ENCODE measurements around the gene RAB8A. TPM values are rescaled to one million over a fixed set of nuclear protein-coding genes. Genes with fewer than 3 reads are reported as not detected.
"Not testable (repeated sequence)": the region's sequence is repeated elsewhere in the genome, so short reads cannot be mapped to it uniquely, and the experiment has no call there.

The RAB8A gene
- total RNA-seq, 2 donors from 2014 or later = 67.7 to 86.0 TPM

GRCh38 chr19:16168465-16169081, 56.9 kb downstream of the RAB8A start:
- H3K9me3 ChIP-seq (ENCODE audit: control insufficient read depth, low read length) = no peaks in the 10 kb centered on the region
- Mint-ChIP-seq H3K36me3 (ENCODE audit: low read depth) (no peaks in the 10 kb centered on the region), H3K27me3 (ENCODE audit: insufficient read depth) (no peaks in the 10 kb centered on the region), H3K9me3 (no peaks in the 10 kb centered on the region), H3K4me3 (no peak overlapping the region), H3K27ac (no peak overlapping the region), H3K4me1 (no peaks in the 10 kb centered on the region)
- no peaks in the 10 kb centered on the region for H3K4me1 ChIP-seq (ENCODE audit: control insufficient read depth, insufficient read depth, low read length)
- 85 to 100% methylated on average over 1 to 2 of the region's 2 CpGs for WGBS, 2 experiments (ENCODE audit: insufficient coverage in 1 of 2, insufficient read length in 1 of 2)
- no peak for TF ChIP-seq CTCF (conservative IDR thresholded peaks at IDR 0.05)
- H3K27me3 ChIP-seq (ENCODE audit: control insufficient read depth, insufficient read depth, low read length, poor library complexity, severe bottlenecking) = no peaks in the 10 kb centered on the region
- H3K36me3 ChIP-seq (ENCODE audit: control insufficient read depth, insufficient read depth, low read length) = no peaks in the 10 kb centered on the region
- DNase-seq = no peak
- no peak overlapping the region for H3K9ac ChIP-seq (ENCODE audit: extremely low read depth, low read length, poor library complexity, severe bottlenecking)
- no peak overlapping the region for H3K27ac ChIP-seq (ENCODE audit: low read depth, low read length)
- H3K4me3 ChIP-seq (ENCODE audit: low read length) = no peak overlapping the region

GRCh38 chr19:16170134-16170533, 58.4 kb downstream of the RAB8A start:
- no peaks in the 10 kb centered on the region for H3K9me3 ChIP-seq (ENCODE audit: control insufficient read depth, low read length)
- Mint-ChIP-seq H3K4me3 (no peak overlapping the region), H3K9me3 (peaks cover 4% of the 10 kb centered on the region), H3K27ac (no peak overlapping the region), H3K4me1 (no peaks in the 10 kb centered on the region), H3K27me3 (ENCODE audit: insufficient read depth) (no peaks in the 10 kb centered on the region), H3K36me3 (ENCODE audit: low read depth) (no peaks in the 10 kb centered on the region)
- H3K36me3 ChIP-seq (ENCODE audit: control insufficient read depth, insufficient read depth, low read length) = no peaks in the 10 kb centered on the region
- no peak for DNase-seq
- no peak overlapping the region for H3K9ac ChIP-seq (ENCODE audit: extremely low read depth, low read length, poor library complexity, severe bottlenecking)
- TF ChIP-seq CTCF (conservative IDR thresholded peaks at IDR 0.05) = no peak
- H3K27me3 ChIP-seq (ENCODE audit: control insufficient read depth, insufficient read depth, low read length, poor library complexity, severe bottlenecking) = no peaks in the 10 kb centered on the region
- H3K4me1 ChIP-seq (ENCODE audit: control insufficient read depth, insufficient read depth, low read length) = no peaks in the 10 kb centered on the region
- WGBS, 2 experiments (ENCODE audit: insufficient coverage in 1 of 2, insufficient read length in 1 of 2) = 80% methylated on average over 1 of the region's 1 CpG; no CpG with 5 or more reads in 1 of the 2 experiments
- no peak overlapping the region for H3K4me3 ChIP-seq (ENCODE audit: low read length)
- no peak overlapping the region for H3K27ac ChIP-seq (ENCODE audit: low read depth, low read length)

- Histone ChIP-seq H3K4me3 (ENCODE audit: low read length) (no peak overlapping the region), H3K9ac (ENCODE audit: extremely low read depth, low read length, poor library complexity, severe bottlenecking) (no peak overlapping the region), H3K36me3 (ENCODE audit: control insufficient read depth, insufficient read depth, low read length) (no peaks in the 10 kb centered on the region), H3K27ac (ENCODE audit: low read depth, low read length) (no peak overlapping the region), H3K4me1 (ENCODE audit: control insufficient read depth, insufficient read depth, low read length) (no peaks in the 10 kb centered on the region), H3K27me3 (ENCODE audit: control insufficient read depth, insufficient read depth, low read length, poor library complexity, severe bottlenecking) (no peaks in the 10 kb centered on the region), H3K9me3 (ENCODE audit: control insufficient read depth, low read length) (no peaks in the 10 kb centered on the region)
- Mint-ChIP-seq H3K4me1 (no peaks in the 10 kb centered on the region), H3K27ac (no peak overlapping the region), H3K9me3 (peaks cover 10% of the 10 kb centered on the region), H3K36me3 (ENCODE audit: low read depth) (no peaks in the 10 kb centered on the region), H3K4me3 (no peak overlapping the region), H3K27me3 (ENCODE audit: insufficient read depth) (peaks cover 9% of the 10 kb centered on the region)
- 53 to 57% methylated on average over 1 to 2 of the region's 2 CpGs for WGBS, 2 experiments (ENCODE audit: insufficient coverage in 1 of 2, insufficient read length in 1 of 2)
- no peak for TF ChIP-seq CTCF (conservative IDR thresholded peaks at IDR 0.05)
- DNase-seq = no peak
Observed at GRCh38 chr19:16175954-16176353, 64.3 kb downstream of the RAB8A start.

GRCh38 chr19:16178866-16179265, 67.2 kb downstream of the RAB8A start:
- H3K4me1 Mint-ChIP-seq; H3K27ac ChIP-seq (ENCODE audit: low read depth, low read length); H3K9ac ChIP-seq (ENCODE audit: extremely low read depth, low read length, poor library complexity, severe bottlenecking); H3K36me3 ChIP-seq (ENCODE audit: control insufficient read depth, insufficient read depth, low read length); H3K27me3 ChIP-seq (ENCODE audit: control insufficient read depth, insufficient read depth, low read length, poor library complexity, severe bottlenecking); H3K9me3 Mint-ChIP-seq; H3K36me3 Mint-ChIP-seq (ENCODE audit: low read depth); H3K4me3 ChIP-seq (ENCODE audit: low read length); H3K9me3 ChIP-seq (ENCODE audit: control insufficient read depth, low read length); H3K4me1 ChIP-seq (ENCODE audit: control insufficient read depth, insufficient read depth, low read length); H3K27ac Mint-ChIP-seq; H3K4me3 Mint-ChIP-seq; DNase-seq: not testable (repeated sequence)
- 88 to 100% methylated on average over 1 to 5 of the region's 5 CpGs for WGBS, 2 experiments (ENCODE audit: insufficient coverage in 1 of 2, insufficient read length in 1 of 2)
- H3K27me3 Mint-ChIP-seq (ENCODE audit: insufficient read depth) = peaks cover 17% of the 10 kb centered on the region
